ENCODE measurements around the gene MFSD11. TPM values are rescaled to one million over a fixed set of nuclear protein-coding genes. Genes with fewer than 3 reads are reported as not detected.

Gene MFSD11
- total and polyA plus RNA-seq, 2 donors (not counting 3 experiments of a cell fraction or from before 2014, with no cell fraction given): 23.5 to 35.2 TPM

- H2AFZ ChIP-seq (ENCODE audit: low read depth, low read length): no peak overlapping the region
- peak overlapping the region; percentile 17 for H3K9ac ChIP-seq (replicated peaks; ENCODE audit: extremely low read depth, insufficient read depth, low read length)
- H3K79me2 ChIP-seq (ENCODE audit: control insufficient read depth, insufficient read depth, low read length): peaks cover 59% of the 10 kb centered on the region
- ChIA-PET CTCF (interaction anchor here (0.8 to 5.5 kb wide), 7 partner anchors 8 to 73 kb away, joined by 3 to 26 read pairs (median 4); partner anchors contain the start of gene MXRA7), POLR2A (interaction anchor here (0.9 kb wide), 1 partner anchor 95 kb away, joined by 3 read pairs; no protein-coding TSS in a partner anchor)
- no peaks in the 10 kb centered on the region for H4K20me1 ChIP-seq (replicated peaks; ENCODE audit: control insufficient read depth, extremely low read depth, insufficient read depth, low read length)
- H3K9me1 ChIP-seq (replicated peaks; ENCODE audit: control insufficient read depth, extremely low read depth, insufficient read depth, low read length): no peaks in the 10 kb centered on the region
- peak overlapping the region; percentile 84 for H3K27ac ChIP-seq (ENCODE audit: insufficient read depth, low read depth, low read length)
- H3K36me3 ChIP-seq (ENCODE audit: control insufficient read depth in 2 of 2, extremely low read depth in 1 of 2, insufficient read depth in 2 of 2, low read length in 2 of 2): no peaks in the 10 kb centered on the region
- peak; percentile 76 for DNase-seq (ENCODE audit: low read depth, low spot score)
- FAIRE-seq: peak; percentile 99
- BruUV-seq (replicated peaks): TSS peak; percentile 92
- H3K9me3 ChIP-seq (replicated peaks; ENCODE audit: control insufficient read depth, insufficient read depth, low read length): no peaks in the 10 kb centered on the region
- intact Hi-C loops (cut with micrococcal nuclease): no loop called here
- peaks cover 41% of the 10 kb centered on the region for H3K4me1 ChIP-seq (ENCODE audit: control insufficient read depth, extremely low read depth, insufficient read depth, low read length)
- H3K27me3 ChIP-seq (ENCODE audit: control insufficient read depth in 2 of 2, insufficient read depth in 2 of 2, low read length in 2 of 2): no peaks in the 10 kb centered on the region
- dilution Hi-C loops (cut with MboI; ENCODE audit: extremely low pct_ligation_motif_present, low sequenced_read_pairs): no loop called here
- peak; percentile 67 for TF ChIP-seq POLR2AphosphoS5 (IDR thresholded peaks at IDR 0.05; ENCODE audit: insufficient read depth, low read depth, low read length)
- TF ChIP-seq JUN (IDR thresholded peaks at IDR 0.05; ENCODE audit: borderline replicate concordance, insufficient read depth, insufficient read length, low read depth): peak; percentile 25
- no peak for TF ChIP-seq POLR2A (IDR thresholded peaks at IDR 0.05; ENCODE audit: low read depth, low read length)
- TF ChIP-seq MAX (IDR thresholded peaks at IDR 0.05; ENCODE audit: insufficient read depth, insufficient read length): no peak
- no peak for TF ChIP-seq CTCF (IDR thresholded peaks at IDR 0.05; ENCODE audit: extremely low read depth in 1 of 2, insufficient read depth in 1 of 2, low read depth in 1 of 2, low read length in 2 of 2)
- no peak for TF ChIP-seq EZH2 (IDR thresholded peaks at IDR 0.05; ENCODE audit: borderline replicate concordance, low read depth, low read length, severe bottlenecking)
- peak; percentile 77 for TF ChIP-seq FOS (IDR thresholded peaks at IDR 0.05; ENCODE audit: borderline replicate concordance, insufficient read depth, low read length)
- TF ChIP-seq MYC (IDR thresholded peaks at IDR 0.05; ENCODE audit: low read depth, low read length): peak; percentile 27
- TF ChIP-seq GATA2 (IDR thresholded peaks at IDR 0.05; ENCODE audit: insufficient read depth, insufficient read length, low read depth, low read length): no peak
- H3K4me2 ChIP-seq (ENCODE audit: insufficient read depth, low read length): peak overlapping the region; percentile 25
- H3K4me3 ChIP-seq (replicated peaks in 1 of 3; ENCODE audit: insufficient read depth in 1 of 3, low read depth in 1 of 3, low read length in 3 of 3): no peak overlapping the region
Observed at GRCh38 chr17:76696763-76697701, 40.9 kb upstream of the MFSD11 start.
